ENCODE measurements around the gene SCUBE2. TPM values are rescaled to one million over a fixed set of nuclear protein-coding genes. Genes with fewer than 3 reads are reported as not detected.

The SCUBE2 gene
- total RNA-seq, 4 donors from 2014 or later: 3.1 to 10.6 (median 5.0) TPM

- TF ChIP-seq, protein P1, sequence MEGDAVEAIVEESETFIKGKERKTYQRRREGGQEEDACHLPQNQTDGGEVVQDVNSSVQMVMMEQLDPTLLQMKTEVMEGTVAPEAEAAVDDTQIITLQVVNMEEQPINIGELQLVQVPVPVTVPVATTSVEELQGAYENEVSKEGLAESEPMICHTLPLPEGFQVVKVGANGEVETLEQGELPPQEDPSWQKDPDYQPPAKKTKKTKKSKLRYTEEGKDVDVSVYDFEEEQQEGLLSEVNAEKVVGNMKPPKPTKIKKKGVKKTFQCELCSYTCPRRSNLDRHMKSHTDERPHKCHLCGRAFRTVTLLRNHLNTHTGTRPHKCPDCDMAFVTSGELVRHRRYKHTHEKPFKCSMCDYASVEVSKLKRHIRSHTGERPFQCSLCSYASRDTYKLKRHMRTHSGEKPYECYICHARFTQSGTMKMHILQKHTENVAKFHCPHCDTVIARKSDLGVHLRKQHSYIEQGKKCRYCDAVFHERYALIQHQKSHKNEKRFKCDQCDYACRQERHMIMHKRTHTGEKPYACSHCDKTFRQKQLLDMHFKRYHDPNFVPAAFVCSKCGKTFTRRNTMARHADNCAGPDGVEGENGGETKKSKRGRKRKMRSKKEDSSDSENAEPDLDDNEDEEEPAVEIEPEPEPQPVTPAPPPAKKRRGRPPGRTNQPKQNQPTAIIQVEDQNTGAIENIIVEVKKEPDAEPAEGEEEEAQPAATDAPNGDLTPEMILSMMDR (IDR thresholded peaks at IDR 0.05): no peak
- no peak for TF ChIP-seq POLR2A (IDR thresholded peaks at IDR 0.05)
- Histone ChIP-seq H3K36me3 (no peaks in the 10 kb centered on the region), H3K27ac (no peak overlapping the region), H3K4me3 (no peak overlapping the region), H3K4me1 (peaks cover 0 to 6% (median 0%) of the 10 kb centered on the region in 4 donors), H3K27me3 (no peaks in the 10 kb centered on the region), H3K9me3 (no peaks in the 10 kb centered on the region)
- no peak for DNase-seq
Measured at GRCh38 chr11:9096427-9096826, 5.0 kb upstream of the SCUBE2 start.

GRCh38 chr11:9095421-9095820 is 4.0 kb upstream of the SCUBE2 start:
- H3K9me3 ChIP-seq: no peaks in the 10 kb centered on the region

GRCh38 chr11:9094420-9094819 is 3.0 kb upstream of the SCUBE2 start:
- Histone ChIP-seq H3K4me3 (no peak overlapping the region), H3K36me3 (no peaks in the 10 kb centered on the region), H3K4me1 (peaks cover 0 to 16% (median 7%) of the 10 kb centered on the region in 4 donors), H3K9me3 (no peaks in the 10 kb centered on the region), H3K27me3 (no peaks in the 10 kb centered on the region), H3K27ac (no peak overlapping the region)
- no peak for DNase-seq
- TF ChIP-seq, protein P1 (IDR thresholded peaks at IDR 0.05): no peak
- TF ChIP-seq POLR2A (IDR thresholded peaks at IDR 0.05): no peak

More at GRCh38 chr11:9095421-9095820, 4.0 kb upstream of the SCUBE2 start:
- Histone ChIP-seq H3K27me3 (no peaks in the 10 kb centered on the region), H3K27ac (no peak overlapping the region), H3K4me3 (no peak overlapping the region), H3K4me1 (peaks cover 0 to 13% (median 4%) of the 10 kb centered on the region in 4 donors), H3K36me3 (no peaks in the 10 kb centered on the region)
- TF ChIP-seq, protein P1 (IDR thresholded peaks at IDR 0.05): no peak
- no peak for TF ChIP-seq POLR2A (IDR thresholded peaks at IDR 0.05)
- no peak for DNase-seq

DNA sequence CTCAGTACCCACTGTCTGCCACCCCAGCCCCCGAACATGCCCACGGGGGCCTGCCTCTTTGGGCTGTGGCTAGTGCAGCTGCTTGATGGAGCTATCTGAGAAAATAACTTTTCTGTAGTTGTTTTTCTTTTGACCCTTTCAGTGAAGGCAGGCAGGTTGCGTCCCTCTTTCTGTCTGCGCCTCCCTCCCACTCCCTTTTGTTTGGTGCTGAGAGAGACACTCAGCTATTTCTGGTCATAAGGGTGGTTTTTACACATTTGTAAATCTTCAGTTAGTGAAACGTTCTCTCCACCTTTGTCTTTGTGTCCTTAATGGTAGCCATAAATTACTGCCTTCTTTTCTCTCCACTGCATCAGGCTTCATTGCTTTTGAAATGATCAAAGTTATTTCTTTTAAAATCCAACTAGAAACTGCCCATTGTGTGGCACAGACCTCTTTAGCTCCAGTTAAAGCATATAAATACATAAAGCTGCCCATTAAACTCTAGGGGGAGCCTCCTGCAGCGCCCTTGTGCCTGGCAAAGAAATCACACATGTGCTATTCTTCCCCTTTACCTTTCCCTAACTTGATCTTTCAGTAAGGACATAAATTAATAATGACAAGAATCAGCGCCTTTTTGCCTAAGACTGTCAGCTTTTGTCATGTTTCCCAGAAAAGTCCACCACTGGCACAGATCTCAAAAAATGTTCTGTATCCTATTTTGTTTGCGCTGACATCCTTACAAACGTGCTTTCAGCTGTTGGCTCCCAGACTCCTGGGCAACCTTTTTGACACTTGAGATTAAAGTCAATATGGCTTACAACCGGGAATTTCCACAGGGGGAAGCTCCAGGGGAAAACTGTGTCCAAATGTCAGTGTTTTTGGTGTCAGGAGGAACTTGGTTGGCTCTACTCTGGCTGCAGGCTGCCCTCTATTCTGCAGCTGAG is 1.7 kb upstream of the SCUBE2 start:
- no peak for TF ChIP-seq POLR2A (IDR thresholded peaks at IDR 0.05)
- TF ChIP-seq, protein P1 (IDR thresholded peaks at IDR 0.05): no peak
- Histone ChIP-seq H3K27ac (no peak overlapping the region), H3K4me1 (peaks cover 0 to 18% (median 7%) of the 10 kb centered on the region in 4 donors), H3K9me3 (no peaks in the 10 kb centered on the region), H3K36me3 (no peaks in the 10 kb centered on the region), H3K27me3 (no peaks in the 10 kb centered on the region), H3K4me3 (no peak overlapping the region)
- DNase-seq: no peak

DNA sequence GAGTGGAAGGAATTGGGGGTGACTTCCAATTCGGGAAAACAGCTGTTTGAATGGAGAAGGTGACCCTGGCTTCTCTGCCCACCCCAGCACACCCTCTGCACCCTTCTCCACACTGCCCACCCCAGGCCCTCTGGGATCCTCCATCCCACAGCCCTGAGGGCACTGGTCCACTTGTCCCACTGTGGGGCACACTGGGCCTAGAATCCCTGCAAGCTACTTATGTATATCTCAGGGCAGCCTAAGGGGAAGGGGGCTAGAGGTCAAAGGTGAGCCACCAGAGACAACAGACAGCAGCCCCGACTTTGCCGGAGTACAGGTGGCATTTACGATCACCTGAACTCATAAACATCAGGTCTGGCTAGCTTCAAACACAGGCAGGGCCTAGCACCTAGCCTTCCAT is 673 bp upstream of the SCUBE2 start:
- no peak for DNase-seq
- no peak for TF ChIP-seq POLR2A (IDR thresholded peaks at IDR 0.05)
- TF ChIP-seq, protein P1 (IDR thresholded peaks at IDR 0.05): no peak
- Histone ChIP-seq H3K9me3 (no peaks in the 10 kb centered on the region), H3K27ac (no peak overlapping the region), H3K4me3 (peak overlapping the region in 2 of 4 donors; percentile 53 to 65), H3K36me3 (no peaks in the 10 kb centered on the region), H3K4me1 (peaks cover 0 to 18% (median 7%) of the 10 kb centered on the region in 4 donors), H3K27me3 (no peaks in the 10 kb centered on the region)

Measured in Peyer's patch (tissue), 4 donors.